ENCODE data around the gene HOXD10. TPM values are rescaled to one million over a fixed set of nuclear protein-coding genes. Genes with fewer than 3 reads are reported as not detected.

Gene HOXD10
- total and polyA plus RNA-seq, 2 experiments from 2014 or later: not detected

DNA sequence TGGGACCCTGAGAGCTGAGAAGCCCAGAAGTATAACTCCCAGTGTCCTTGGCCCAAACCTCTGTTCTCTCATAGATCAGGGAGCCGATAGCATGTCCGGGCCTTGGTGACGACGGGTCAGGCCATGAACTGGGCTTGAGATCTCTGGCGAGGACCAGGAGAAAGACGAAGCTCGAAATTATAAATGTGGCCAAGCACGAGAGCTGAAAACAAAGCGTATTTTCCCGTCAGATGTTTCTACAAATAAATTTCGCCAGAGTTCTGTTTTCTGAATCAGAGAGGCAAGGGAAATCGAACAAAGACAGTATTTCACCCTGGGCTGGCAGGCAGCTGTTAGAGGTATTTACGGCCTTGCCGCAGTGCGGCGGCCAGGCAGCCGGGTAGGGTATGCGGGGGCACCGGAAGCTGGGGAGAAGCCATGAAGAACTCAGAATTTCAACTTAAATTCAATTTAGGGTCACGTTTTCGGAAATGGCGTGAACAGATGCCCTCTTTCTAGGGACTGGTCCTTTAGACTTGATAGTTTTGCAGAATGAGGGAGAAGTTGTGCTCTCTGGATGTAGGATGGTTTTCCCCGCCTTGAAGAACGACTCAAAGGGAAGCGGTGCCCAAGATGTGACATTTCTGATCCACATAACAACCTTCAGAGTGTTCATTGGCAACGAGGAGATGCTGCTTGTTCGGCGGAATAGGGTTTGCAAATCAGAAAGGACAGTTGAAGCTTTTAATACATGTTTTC lies 22.5 kb downstream of the HOXD10 start:
- Histone ChIP-seq H3K4me1 (ENCODE audit: insufficient read depth) (peaks cover 35% of the 10 kb centered on the region), H4K20me1 (replicated peaks; ENCODE audit: insufficient read depth) (peaks cover 47% of the 10 kb centered on the region), H3K9me2 (ENCODE audit: insufficient read depth) (no peaks in the 10 kb centered on the region), H3K27ac (ENCODE audit: low read depth) (no peak overlapping the region), H2AFZ (no peak overlapping the region), H3F3A (replicated peaks; ENCODE audit: low read depth) (peaks cover 39% of the 10 kb centered on the region), H3K36me3 (ENCODE audit: insufficient read depth) (no peaks in the 10 kb centered on the region), H3K4me3 (no peak overlapping the region), H3K27me3 (ENCODE audit: insufficient read depth) (peaks cover 100% of the 10 kb centered on the region), H3K4me2 (peak overlapping the region; percentile 21; the same call in 1 of the 2 replicates), H3K79me2 (replicated peaks; ENCODE audit: insufficient read depth) (no peaks in the 10 kb centered on the region)
- Mint-ChIP-seq H3K27ac (no peak overlapping the region), H3K36me3 (ENCODE audit: low read depth) (no peaks in the 10 kb centered on the region; the same call in 2 of the 3 replicates), H3K4me3 (peak overlapping the region; percentile 32; the same call in 2 of the 3 replicates), H3K9me3 (peaks cover 3% of the 10 kb centered on the region; the same call in 1 of the 3 replicates), H3K27me3 (ENCODE audit: insufficient read depth, low read depth, poor library complexity) (peaks cover 98% of the 10 kb centered on the region), H3K4me1 (peaks cover 22% of the 10 kb centered on the region)
- no peak for TF ChIP-seq CREB1 (CRISPR knock-in tag; IDR thresholded peaks at IDR 0.05; ENCODE audit: low read depth)
- TF ChIP-seq EZH2 (IDR thresholded peaks at IDR 0.05; ENCODE audit: low read depth, unreplicated experiment): peak; percentile 82
- ATAC-seq (no peak), DNase-seq (ENCODE audit: low spot score) (no peak)

DNA sequence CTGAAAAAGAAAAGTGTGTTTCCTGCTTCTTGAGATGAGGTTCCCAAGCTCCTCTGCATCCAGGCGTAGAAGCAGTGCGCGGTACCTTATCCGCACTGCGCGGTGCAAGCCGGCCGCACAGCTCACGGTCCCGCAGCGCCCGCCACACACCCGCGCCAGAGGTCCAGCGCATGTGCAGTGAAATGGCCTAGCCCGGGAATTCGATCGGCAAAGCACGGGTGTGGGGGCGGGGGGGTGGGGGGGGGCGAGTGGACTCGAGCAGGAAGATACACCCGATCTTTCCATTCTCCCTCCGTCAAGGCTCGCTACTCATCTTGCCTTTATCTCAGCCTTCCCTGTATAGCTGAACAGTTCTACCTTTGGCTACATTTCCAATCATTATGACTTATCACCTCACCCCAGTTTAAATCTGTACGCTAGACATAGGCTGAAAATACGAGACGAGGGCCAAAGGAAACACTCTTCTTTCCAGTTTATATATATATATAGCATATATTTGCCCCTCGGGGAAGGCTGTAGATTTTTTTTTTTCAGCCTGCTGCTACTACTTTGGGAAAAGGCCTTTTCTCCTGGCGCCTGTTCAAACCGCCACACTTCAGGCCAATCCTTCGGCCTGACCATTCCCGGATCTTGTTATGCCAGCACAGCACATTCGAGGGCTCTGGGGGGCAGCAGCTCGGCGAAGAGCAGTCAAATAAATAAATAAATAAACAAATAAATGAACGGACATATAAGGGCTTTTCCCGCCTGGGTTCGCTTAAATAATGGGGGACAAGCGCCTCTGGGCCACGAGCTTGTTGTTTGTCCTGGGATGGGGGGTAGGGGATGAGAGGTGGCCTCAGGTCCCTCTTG lies 23.3 kb downstream of the HOXD10 start:
- H3K27me3 ChIP-seq (ENCODE audit: insufficient read depth): peaks cover 100% of the 10 kb centered on the region
- Mint-ChIP-seq H3K36me3 (ENCODE audit: low read depth) (no peaks in the 10 kb centered on the region; the same call in 2 of the 3 replicates), H3K27me3 (ENCODE audit: insufficient read depth, low read depth, poor library complexity) (peaks cover 98% of the 10 kb centered on the region), H3K4me1 (peaks cover 22% of the 10 kb centered on the region), H3K9me3 (peaks cover 3% of the 10 kb centered on the region; the same call in 1 of the 3 replicates), H3K4me3 (peak overlapping the region; percentile 62), H3K27ac (no peak overlapping the region)
- peaks cover 40% of the 10 kb centered on the region for H4K20me1 ChIP-seq (replicated peaks; ENCODE audit: insufficient read depth)
- H3K27ac ChIP-seq (ENCODE audit: low read depth): no peak overlapping the region
- no peaks in the 10 kb centered on the region for H3K79me2 ChIP-seq (replicated peaks; ENCODE audit: insufficient read depth)
- peak overlapping the region; percentile 97; the same call in 1 of the 2 replicates for H2AFZ ChIP-seq
- ATAC-seq: peak; percentile 10; the same call in 2 of the 3 replicates
- peaks cover 27% of the 10 kb centered on the region for H3K4me1 ChIP-seq (ENCODE audit: insufficient read depth)
- no peaks in the 10 kb centered on the region for H3K9me2 ChIP-seq (ENCODE audit: insufficient read depth)
- no peak for DNase-seq (ENCODE audit: low spot score)
- H3K36me3 ChIP-seq (ENCODE audit: insufficient read depth): no peaks in the 10 kb centered on the region
- H3K4me2 ChIP-seq: peak overlapping the region; percentile 81
- H3F3A ChIP-seq (replicated peaks; ENCODE audit: low read depth): peaks cover 31% of the 10 kb centered on the region
- peak; percentile 73 for TF ChIP-seq EZH2 (IDR thresholded peaks at IDR 0.05; ENCODE audit: low read depth, unreplicated experiment)
- TF ChIP-seq ZNF331 (CRISPR knock-in tag; IDR thresholded peaks at IDR 0.05; ENCODE audit: low read depth): no peak
- no peak for TF ChIP-seq POLR2AphosphoS5 (IDR thresholded peaks at IDR 0.05; ENCODE audit: low read depth)
- no peak for TF ChIP-seq NANOG (IDR thresholded peaks at IDR 0.05; ENCODE audit: borderline replicate concordance)
- peak overlapping the region; percentile 64 for H3K4me3 ChIP-seq

DNA sequence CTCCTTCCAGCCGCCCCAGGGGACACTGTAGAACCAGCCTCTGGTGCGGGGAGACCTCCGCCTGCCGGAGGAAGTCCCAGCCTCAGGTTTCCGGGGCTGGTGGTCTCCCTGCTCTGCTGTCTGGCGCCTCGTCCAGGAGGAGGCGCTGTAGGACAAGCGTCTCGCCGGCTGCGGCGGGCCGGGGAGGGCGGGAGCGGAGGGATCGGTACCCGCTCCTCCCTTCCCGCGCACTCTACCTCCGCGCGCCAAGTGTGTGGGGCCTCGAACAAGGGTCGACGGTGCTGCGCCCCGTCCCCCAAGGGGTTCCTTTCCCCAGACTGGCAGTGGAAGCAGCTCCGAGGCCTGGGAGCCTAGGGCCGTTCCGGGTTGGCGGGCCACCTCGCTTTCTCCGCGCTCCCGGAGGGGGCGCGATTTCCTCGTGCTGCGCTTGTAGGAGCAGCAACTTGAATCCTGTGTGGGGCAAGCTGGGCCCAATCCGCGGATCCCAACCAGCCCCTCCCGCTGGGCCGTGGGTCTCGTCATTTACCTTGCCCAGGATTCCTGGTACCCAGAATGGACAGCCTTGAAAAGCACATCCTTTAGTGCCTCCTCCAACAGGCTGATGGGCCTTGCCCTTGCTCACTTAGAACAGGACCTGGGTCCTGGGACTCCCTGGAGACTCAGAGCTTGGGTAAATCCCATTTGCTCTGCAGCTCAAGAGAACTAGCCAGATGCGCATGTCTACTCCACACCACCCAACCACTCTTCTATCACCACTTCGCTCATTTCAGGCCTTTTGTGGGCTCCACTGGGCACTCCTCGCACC lies 24.1 kb downstream of the HOXD10 start:
- DNase-seq (ENCODE audit: low spot score) (peak; percentile 87), ATAC-seq (peak; percentile 81)
- H3K36me3 ChIP-seq (ENCODE audit: insufficient read depth): no peaks in the 10 kb centered on the region
- Mint-ChIP-seq H3K36me3 (ENCODE audit: low read depth) (no peaks in the 10 kb centered on the region; the same call in 2 of the 3 replicates), H3K27ac (no peak overlapping the region), H3K9me3 (peaks cover 3% of the 10 kb centered on the region; the same call in 1 of the 3 replicates), H3K27me3 (ENCODE audit: insufficient read depth, low read depth, poor library complexity) (peaks cover 98% of the 10 kb centered on the region), H3K4me1 (peaks cover 14% of the 10 kb centered on the region), H3K4me3 (peak overlapping the region; percentile 62)
- peaks cover 31% of the 10 kb centered on the region for H3F3A ChIP-seq (replicated peaks; ENCODE audit: low read depth)
- no peak overlapping the region for H3K27ac ChIP-seq (ENCODE audit: low read depth)
- peak overlapping the region; percentile 64 for H3K4me3 ChIP-seq
- peaks cover 32% of the 10 kb centered on the region for H4K20me1 ChIP-seq (replicated peaks; ENCODE audit: insufficient read depth)
- peak overlapping the region; percentile 81 for H3K4me2 ChIP-seq
- H3K9me2 ChIP-seq (ENCODE audit: insufficient read depth): no peaks in the 10 kb centered on the region
- no peaks in the 10 kb centered on the region for H3K79me2 ChIP-seq (replicated peaks; ENCODE audit: insufficient read depth)
- peaks cover 19% of the 10 kb centered on the region for H3K4me1 ChIP-seq (ENCODE audit: insufficient read depth)
- H3K27me3 ChIP-seq (ENCODE audit: insufficient read depth): peaks cover 100% of the 10 kb centered on the region
- peak; percentile 75 to 93 for TF ChIP-seq CTCF (conservative IDR thresholded peaks at IDR 0.05; ENCODE audit: low read depth in 2 of 2)
- no peak for TF ChIP-seq STAT1 (IDR thresholded peaks at IDR 0.05; ENCODE audit: unreplicated experiment)
- TF ChIP-seq EZH2 (IDR thresholded peaks at IDR 0.05; ENCODE audit: low read depth, unreplicated experiment): peak; percentile 25
- TF ChIP-seq, protein P1, sequence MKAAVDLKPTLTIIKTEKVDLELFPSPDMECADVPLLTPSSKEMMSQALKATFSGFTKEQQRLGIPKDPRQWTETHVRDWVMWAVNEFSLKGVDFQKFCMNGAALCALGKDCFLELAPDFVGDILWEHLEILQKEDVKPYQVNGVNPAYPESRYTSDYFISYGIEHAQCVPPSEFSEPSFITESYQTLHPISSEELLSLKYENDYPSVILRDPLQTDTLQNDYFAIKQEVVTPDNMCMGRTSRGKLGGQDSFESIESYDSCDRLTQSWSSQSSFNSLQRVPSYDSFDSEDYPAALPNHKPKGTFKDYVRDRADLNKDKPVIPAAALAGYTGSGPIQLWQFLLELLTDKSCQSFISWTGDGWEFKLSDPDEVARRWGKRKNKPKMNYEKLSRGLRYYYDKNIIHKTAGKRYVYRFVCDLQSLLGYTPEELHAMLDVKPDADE (IDR thresholded peaks at IDR 0.05): peak; percentile 62; the same call in 1 of the 2 replicates
- H2AFZ ChIP-seq: peak overlapping the region; percentile 97

Data from GM23338 (cell line).